K562 (cell line): ENCODE results near the gene PSMD13. TPM values are rescaled to one million over a fixed set of nuclear protein-coding genes. Genes with fewer than 3 reads are reported as not detected.

Source experiments
- ETV1 ChIP-seq: fragments of 450-650 bp; conservative IDR thresholded peaks from 2 replicates; pipeline ENCODE4 v1.6.1; 2016; ENCODE audit warnings: missing genetic modification characterization, control low read depth, low read depth, missing compliant biosample characterization
- ZBTB40 ChIP-seq, 2 experiments: fragments of 450-650 bp in 1 of 2; sonication (generic) in 1 of 2; formaldehyde crosslinking in 1 of 2; IDR thresholded peaks; 2 replicates each; pipeline versions ENCODE4 v1.7.1 to v1.9.0; 2016 to 2022; ENCODE audit warnings: inconsistent platforms in 1 of 2, mild to moderate bottlenecking in 1 of 2, missing genetic modification reagents in 1 of 2
- ZNF644 ChIP-seq: fragments of 200-800 bp; sonication (Bioruptor generic); IDR thresholded peaks from 2 replicates; pipeline ENCODE4 v1.6.1; 2016; ENCODE audit warnings: low read depth, missing genetic modification characterization, missing compliant biosample characterization
- polyA plus RNA-seq, 8 experiments: library from polyadenylated mRNA; depleted of rRNA in 4 of 8; stranded (reverse) in 5 of 8; unstranded in 3 of 8; fragments of >200 nt; fragmentation: Nextera tagmentation in 2 of 8; fragmentation: Illumina TruSeq in 1 of 8; extraction: Ambion mirVana in 2 of 8; extraction: Trizol in 1 of 8; gene quantifications; 2 replicates each; pipeline versions ENCODE4 v1.2.1 to v1.2.3, GENCODE V29; 2011 to 2014; ENCODE audit warnings: inconsistent platforms in 1 of 8, missing spikeins in 1 of 8
- total RNA-seq, 7 experiments: library from RNA; depleted of rRNA in 6 of 7; stranded (reverse); fragments of >200 nt in 6 of 7; fragmentation: Illumina TruSeq in 2 of 7; extraction: Trizol in 2 of 7; gene quantifications; 2 replicates each; pipeline versions ENCODE4 v1.2.1 to v1.2.3, GENCODE V29; 2011 to 2021; ENCODE audit warnings: low replicate concordance in 1 of 7

Gene PSMD13
- total and polyA plus RNA-seq, 9 of the 15 experiments (the other 6 are each of a cell fraction or from before 2014, with no cell fraction given), result 185 to 383 (median 267) TPM

DNA sequence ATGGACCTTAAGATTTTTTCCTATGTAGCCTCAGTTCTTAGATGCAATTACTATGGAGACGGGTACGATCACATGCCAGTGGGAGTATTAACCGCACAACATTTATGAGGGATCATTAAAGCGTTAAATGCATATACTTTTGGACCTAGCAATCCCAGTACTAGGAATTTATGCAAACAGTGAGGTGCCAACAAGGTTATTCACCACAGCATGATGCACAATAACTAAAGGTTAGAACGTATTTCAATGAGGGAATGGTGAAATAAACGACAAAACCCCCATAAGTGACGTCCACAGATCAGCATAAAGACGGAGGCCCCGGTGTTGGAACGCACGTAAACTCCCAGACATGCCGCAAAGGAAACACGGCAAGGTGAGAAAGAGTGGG, 1.2 kb upstream of the PSMD13 start (continued):
- TF ChIP-seq ZBTB40 (IDR thresholded peaks at IDR 0.05) (0 out of 2 replicates have a peak, but pooled peaks have one; percentile 37), ZBTB40 (CRISPR knock-in tag; IDR thresholded peaks at IDR 0.05) (no peak), ZNF644 (tag) (no peak), ETV1 (no peak)
